Activated CD4-positive, alpha-beta memory T cell treated with anti-CD3 and anti-CD28 coated beads, Interleukin-2, amount 10 ng/mL, durations not matched to agents 7 days and 5 days (primary cell): ENCODE results near the gene IKZF1. TPM values are rescaled to one million over a fixed set of nuclear protein-coding genes. Genes with fewer than 3 reads are reported as not detected.

Experiments
- CTCF ChIA-PET: fragments of 350-600 bp; sonication (Branson Sonifier 250); formaldehyde crosslinking; loops from one replicate; lab custom pipeline; 2021; ENCODE audit warnings: antibody characterized with exemption, inconsistent platforms; lab: Charles Lee
- POLR2A ChIA-PET: fragments of 350-600 bp; sonication (Branson Sonifier 250); formaldehyde crosslinking; loops from one replicate; lab custom pipeline; 2021; ENCODE audit warnings: antibody characterized with exemption; lab: Charles Lee
- DNase-seq: peaks from one replicate; pipeline ENCODE4 v3.0.0-alpha.2; 2020
- H3K27ac Mint-ChIP-seq: one replicate; pipeline ENCODE4 v1.8.0; 2021; ENCODE audit warnings: mild to moderate bottlenecking, mixed read lengths
- H3K27me3 Mint-ChIP-seq: one replicate; pipeline ENCODE4 v1.8.0; 2021; ENCODE audit warnings: mixed read lengths
- H3K36me3 Mint-ChIP-seq: one replicate; pipeline ENCODE4 v1.8.0; 2021; ENCODE audit warnings: low read depth, mixed read lengths
- H3K4me1 Mint-ChIP-seq: one replicate; pipeline ENCODE4 v1.8.0; 2021; ENCODE audit warnings: mixed read lengths
- H3K4me3 Mint-ChIP-seq: one replicate; pipeline ENCODE4 v1.8.0; 2021; ENCODE audit warnings: mild to moderate bottlenecking, mixed read lengths
- H3K9me3 Mint-ChIP-seq: one replicate; pipeline ENCODE4 v1.8.0; 2021; ENCODE audit warnings: mixed read lengths
- total RNA-seq, 2 experiments: library from RNA; stranded (reverse); gene quantifications; one replicate each; pipeline ENCODE4 v1.2.3, GENCODE V29; 2021

IKZF1 gene
- total RNA-seq, 2 experiments from 2014 or later, result 383 to 404 TPM

DNA sequence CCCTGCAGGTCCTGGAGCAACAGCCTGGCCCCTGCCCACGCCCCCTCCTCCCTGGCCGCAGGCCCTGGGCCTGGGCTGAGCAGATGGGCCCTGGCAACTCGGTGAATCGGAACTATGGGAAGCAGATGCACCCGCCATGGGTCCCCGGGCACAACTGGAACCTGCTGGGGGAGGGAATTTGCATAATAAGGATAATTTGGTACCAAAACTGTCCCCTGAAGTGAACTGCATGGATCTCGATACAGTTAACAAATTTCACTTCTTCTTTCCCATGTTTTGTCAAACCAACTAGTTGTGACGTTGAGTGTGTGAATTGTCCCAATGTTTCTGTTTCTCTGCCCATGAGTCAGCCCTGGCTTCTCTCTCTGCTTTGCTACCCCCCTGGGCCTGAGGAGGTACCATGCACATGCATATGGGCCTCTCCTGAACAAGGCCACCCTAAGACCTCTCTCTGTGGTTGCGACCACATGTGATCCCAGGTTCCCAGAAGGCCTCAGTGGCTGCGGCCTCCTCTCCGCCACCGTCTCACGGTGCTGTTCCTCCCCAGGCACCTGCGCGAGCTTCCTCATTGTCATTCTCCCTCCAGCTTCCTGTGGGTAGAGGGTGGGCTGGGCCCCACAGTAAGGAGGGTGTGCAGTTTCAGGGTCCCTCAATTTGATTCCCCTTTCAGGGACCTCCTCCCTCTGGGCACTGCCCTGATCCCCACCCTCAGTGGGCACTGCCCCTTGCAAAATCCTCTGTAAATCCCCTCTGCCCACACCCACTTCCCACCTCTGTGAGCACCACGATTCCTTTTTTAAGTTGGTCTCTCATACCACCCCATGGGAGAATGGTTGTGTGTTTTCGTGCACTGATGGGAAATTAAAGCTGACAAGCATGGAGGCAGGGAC lies 105.6 kb downstream of the IKZF1 start:
- H3K4me1 Mint-ChIP-seq, result peaks cover 32% of the 10 kb centered on the region
- no peak overlapping the region for H3K4me3 Mint-ChIP-seq
- H3K36me3 Mint-ChIP-seq, result peaks cover 14% of the 10 kb centered on the region
- no peak for DNase-seq
- no peaks in the 10 kb centered on the region for H3K27me3 Mint-ChIP-seq
- no peaks in the 10 kb centered on the region for H3K9me3 Mint-ChIP-seq
- ChIA-PET POLR2A (no interaction called here), CTCF (no interaction called here)
- no peak overlapping the region for H3K27ac Mint-ChIP-seq

DNA sequence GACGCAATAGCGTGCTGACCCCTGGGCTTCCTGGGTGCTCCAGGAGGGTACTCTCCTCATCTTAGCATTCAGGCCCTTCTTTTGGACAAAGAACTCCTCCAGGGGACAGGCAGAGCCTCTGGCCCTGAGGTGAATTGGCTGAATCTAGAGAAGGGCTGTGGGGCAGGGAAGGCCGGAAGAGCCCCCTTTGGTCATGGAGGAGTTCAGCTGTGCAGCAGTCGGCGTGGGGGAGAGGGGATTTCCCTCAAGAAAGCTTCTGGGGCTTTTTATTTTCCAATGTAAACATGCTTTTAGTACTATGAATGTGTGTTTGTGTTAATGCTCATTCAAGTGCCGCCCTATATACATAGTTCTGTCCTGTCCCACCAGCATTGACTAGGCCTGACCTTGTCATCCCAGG lies 106.8 kb downstream of the IKZF1 start:
- H3K9me3 Mint-ChIP-seq, result no peaks in the 10 kb centered on the region
- H3K36me3 Mint-ChIP-seq, result peaks cover 5% of the 10 kb centered on the region
- no peak overlapping the region for H3K27ac Mint-ChIP-seq
- peaks cover 32% of the 10 kb centered on the region for H3K4me1 Mint-ChIP-seq
- H3K4me3 Mint-ChIP-seq, result no peak overlapping the region
- CTCF ChIA-PET, result no interaction called here
- no peak for DNase-seq
- POLR2A ChIA-PET, result no interaction called here
- H3K27me3 Mint-ChIP-seq, result no peaks in the 10 kb centered on the region

- H3K27ac Mint-ChIP-seq, result no peak overlapping the region
- H3K36me3 Mint-ChIP-seq, result no peaks in the 10 kb centered on the region
- no peaks in the 10 kb centered on the region for H3K9me3 Mint-ChIP-seq
- POLR2A ChIA-PET, result interaction anchor here (1.2 kb wide), 1 partner anchor 11 kb away, joined by 3 read pairs; no protein-coding TSS in a partner anchor
- H3K4me1 Mint-ChIP-seq, result peaks cover 36% of the 10 kb centered on the region
- no peak overlapping the region for H3K4me3 Mint-ChIP-seq
- H3K27me3 Mint-ChIP-seq, result no peaks in the 10 kb centered on the region
- DNase-seq, result no peak
- CTCF ChIA-PET, result interaction anchor here (0.9 kb wide), 1 partner anchor 292 kb away, joined by 3 read pairs; no protein-coding TSS in a partner anchor
Observed at GRCh38 chr7:50412973-50413372, 108.5 kb downstream of the IKZF1 start.

DNA sequence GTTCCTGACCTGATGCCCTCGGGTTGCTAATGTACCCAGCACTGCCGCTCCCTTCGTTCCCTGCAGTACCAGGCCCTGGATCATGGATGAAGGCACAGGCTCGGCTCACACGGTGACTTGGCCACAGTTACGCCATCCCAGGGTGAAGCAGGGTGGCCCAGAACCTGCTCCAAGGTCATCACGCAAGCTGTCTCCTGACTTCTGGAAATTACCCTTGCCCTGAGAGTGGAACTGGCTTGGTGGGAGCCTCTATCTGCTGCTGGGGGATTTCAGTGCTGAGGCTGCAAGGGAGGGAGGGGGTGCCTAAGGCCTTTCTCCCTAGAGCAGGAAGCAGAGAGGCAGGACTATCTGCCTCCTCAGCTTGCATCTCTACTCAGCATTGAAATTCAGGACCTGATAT lies 109.0 kb downstream of the IKZF1 start:
- Mint-ChIP-seq H3K4me3 (no peak overlapping the region), H3K4me1 (peaks cover 38% of the 10 kb centered on the region), H3K9me3 (no peaks in the 10 kb centered on the region), H3K36me3 (no peaks in the 10 kb centered on the region), H3K27ac (no peak overlapping the region), H3K27me3 (no peaks in the 10 kb centered on the region)
- DNase-seq, result no peak
- ChIA-PET CTCF (no interaction called here), POLR2A (no interaction called here)

DNA sequence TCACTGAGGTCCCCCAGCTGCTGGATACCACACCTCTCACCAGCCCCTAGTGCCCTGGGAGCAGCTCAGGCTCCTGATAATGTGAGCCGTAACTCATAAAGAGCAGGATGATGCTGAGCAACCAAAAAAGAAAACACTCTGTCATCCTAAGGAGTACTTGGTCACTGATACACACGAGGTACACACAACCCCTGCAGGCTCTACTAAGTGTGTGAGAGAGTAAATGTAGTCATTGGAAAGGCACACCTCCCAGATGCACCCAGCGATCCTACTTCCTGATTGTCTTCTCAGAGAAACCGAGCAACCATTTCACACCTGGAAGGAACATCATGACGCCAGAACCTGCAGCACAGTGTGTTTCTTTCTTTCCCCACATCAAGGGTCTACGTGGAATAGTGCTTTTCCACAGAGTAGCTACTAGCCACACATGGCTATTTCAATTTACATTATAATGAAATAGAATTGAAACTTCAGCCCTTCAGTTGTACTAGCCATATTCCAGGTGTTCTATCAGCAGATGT lies 111.4 kb downstream of the IKZF1 start:
- no peak overlapping the region for H3K4me3 Mint-ChIP-seq
- H3K27me3 Mint-ChIP-seq, result no peaks in the 10 kb centered on the region
- POLR2A ChIA-PET, result interaction anchor here (0.7 to 1.7 kb wide), 5 partner anchors 11 to 210 kb away, joined by 3 to 6 read pairs (median 3); partner anchors contain the start of gene FIGNL1
- H3K9me3 Mint-ChIP-seq, result no peaks in the 10 kb centered on the region
- DNase-seq, result no peak
- H3K4me1 Mint-ChIP-seq, result peaks cover 27% of the 10 kb centered on the region
- no peak overlapping the region for H3K27ac Mint-ChIP-seq
- CTCF ChIA-PET, result interaction anchor here (1.0 to 7.5 kb wide), 11 partner anchors 8 to 323 kb away, joined by 3 to 92 read pairs (median 4); partner anchors contain the start of gene ZPBP
- no peaks in the 10 kb centered on the region for H3K36me3 Mint-ChIP-seq

DNA sequence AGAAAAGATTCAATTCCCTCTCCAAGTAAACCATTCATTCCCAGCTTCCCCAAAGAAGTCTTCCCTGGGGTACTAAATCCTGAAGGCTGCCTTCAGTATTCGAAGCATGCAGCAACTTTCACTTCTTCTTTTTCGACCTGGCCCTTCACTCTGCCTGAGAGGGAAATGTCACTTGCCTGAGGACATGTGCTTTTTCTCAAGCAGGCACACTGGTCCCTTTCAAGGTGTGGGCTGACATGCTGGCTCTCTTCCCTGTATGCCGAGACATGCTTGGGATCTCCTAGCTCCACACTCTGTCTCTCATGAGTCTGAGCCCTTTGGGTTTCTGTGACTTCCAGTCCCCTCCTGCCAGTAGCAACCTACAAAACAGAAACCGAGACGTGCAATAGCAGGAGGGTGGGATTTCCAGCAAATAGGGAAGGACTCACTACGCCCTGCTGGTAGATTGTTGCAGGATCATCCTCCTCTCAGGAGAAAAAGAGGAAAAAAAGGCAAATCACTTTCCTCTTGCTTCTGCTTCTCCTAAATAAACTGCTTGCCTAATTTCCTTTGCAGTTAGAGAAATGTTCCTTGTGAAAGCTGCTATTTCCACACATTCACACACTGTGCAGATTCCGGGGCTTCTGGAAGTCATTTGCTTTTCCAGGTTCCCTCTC lies 112.1 kb downstream of the IKZF1 start:
- H3K27me3 Mint-ChIP-seq, result no peaks in the 10 kb centered on the region
- ChIA-PET POLR2A (interaction anchor here (0.7 to 1.7 kb wide), 2 partner anchors 30 to 211 kb away, joined by 3 to 6 read pairs; no protein-coding TSS in a partner anchor), CTCF (interaction anchor here (1.0 to 7.5 kb wide), 13 partner anchors 8 to 324 kb away, joined by 3 to 92 read pairs (median 5); partner anchors contain the start of gene ZPBP)
- DNase-seq, result no peak
- no peaks in the 10 kb centered on the region for H3K36me3 Mint-ChIP-seq
- no peak overlapping the region for H3K4me3 Mint-ChIP-seq
- no peaks in the 10 kb centered on the region for H3K9me3 Mint-ChIP-seq
- peaks cover 27% of the 10 kb centered on the region for H3K4me1 Mint-ChIP-seq
- H3K27ac Mint-ChIP-seq, result no peak overlapping the region

DNA sequence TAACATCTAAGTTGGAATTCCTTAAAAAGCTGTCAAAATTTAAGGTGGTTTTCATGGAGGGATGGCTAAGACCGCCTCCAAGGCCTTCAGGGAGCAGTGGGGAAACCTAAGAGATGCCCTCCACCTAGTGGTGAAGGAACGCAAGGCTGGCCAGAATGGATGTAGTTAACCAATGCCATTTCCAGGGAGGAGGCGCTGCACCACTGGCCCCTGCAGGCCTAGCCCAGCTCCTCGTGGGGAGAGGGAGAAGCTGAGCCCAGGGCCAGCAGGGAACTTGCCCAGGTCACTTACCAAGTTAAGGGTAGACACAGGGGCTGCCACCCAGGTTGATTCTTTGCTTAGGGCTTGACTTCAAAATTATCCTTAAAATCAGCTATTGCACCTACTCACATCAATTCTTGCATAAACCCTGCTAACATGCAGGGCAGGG lies 113.6 kb downstream of the IKZF1 start:
- peak; percentile 81 for DNase-seq
- ChIA-PET POLR2A (interaction anchor here (0.6 to 1.6 kb wide), 11 partner anchors 9 to 326 kb away, joined by 3 to 6 read pairs (median 3); partner anchors contain the start of gene FIGNL1), CTCF (interaction anchor here (0.5 to 7.5 kb wide), 54 partner anchors 9 to 743 kb away, joined by 3 to 92 read pairs (median 4); partner anchors contain the start of gene ZPBP)
- Mint-ChIP-seq H3K4me3 (no peak overlapping the region), H3K36me3 (no peaks in the 10 kb centered on the region), H3K9me3 (no peaks in the 10 kb centered on the region), H3K27me3 (no peaks in the 10 kb centered on the region), H3K27ac (no peak overlapping the region), H3K4me1 (peaks cover 23% of the 10 kb centered on the region)

GRCh38 chr7:50418526-50419290 lies 114.2 kb downstream of the IKZF1 start:
- peaks cover 23% of the 10 kb centered on the region for H3K4me1 Mint-ChIP-seq
- no peak overlapping the region for H3K4me3 Mint-ChIP-seq
- no peak for DNase-seq
- ChIA-PET POLR2A (interaction anchor here (0.9 to 1.6 kb wide), 9 partner anchors 9 to 326 kb away, joined by 3 to 6 read pairs (median 3); no protein-coding TSS in a partner anchor), CTCF (interaction anchor here (0.7 to 7.5 kb wide), 47 partner anchors 8 to 426 kb away, joined by 3 to 92 read pairs (median 5); partner anchors contain the start of gene ZPBP)
- no peaks in the 10 kb centered on the region for H3K36me3 Mint-ChIP-seq
- no peaks in the 10 kb centered on the region for H3K27me3 Mint-ChIP-seq
- H3K27ac Mint-ChIP-seq, result no peak overlapping the region
- no peaks in the 10 kb centered on the region for H3K9me3 Mint-ChIP-seq

DNA sequence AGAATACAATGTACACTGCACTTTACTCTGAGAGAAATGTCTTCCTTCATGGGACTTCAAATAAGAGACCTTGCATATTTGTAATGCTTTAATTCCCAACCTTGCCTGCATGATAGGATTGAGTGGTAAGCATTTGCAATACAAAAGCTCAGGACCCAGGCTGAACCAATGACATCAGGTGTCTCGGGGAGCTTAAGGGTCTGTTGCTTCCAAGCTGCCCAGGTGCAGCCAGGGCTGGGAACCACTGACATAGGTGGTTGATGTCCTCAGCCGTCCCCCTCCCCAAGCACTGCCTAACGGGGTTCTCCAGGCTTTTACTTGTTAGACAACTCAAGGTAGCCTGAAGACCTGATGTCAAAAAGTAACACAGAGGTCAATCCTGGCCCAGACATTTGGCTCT lies 116.5 kb downstream of the IKZF1 start:
- ChIA-PET POLR2A (interaction anchor here (1.2 to 1.3 kb wide), 2 partner anchors 8 to 13 kb away, joined by 4 to 5 read pairs; no protein-coding TSS in a partner anchor), CTCF (interaction anchor here (0.6 to 7.5 kb wide), 6 partner anchors 54 to 302 kb away, joined by 3 to 92 read pairs (median 24); no protein-coding TSS in a partner anchor)
- no peak for DNase-seq
- Mint-ChIP-seq H3K4me1 (peaks cover 16% of the 10 kb centered on the region), H3K4me3 (no peak overlapping the region), H3K27me3 (no peaks in the 10 kb centered on the region), H3K9me3 (no peaks in the 10 kb centered on the region), H3K27ac (no peak overlapping the region), H3K36me3 (no peaks in the 10 kb centered on the region)

DNA sequence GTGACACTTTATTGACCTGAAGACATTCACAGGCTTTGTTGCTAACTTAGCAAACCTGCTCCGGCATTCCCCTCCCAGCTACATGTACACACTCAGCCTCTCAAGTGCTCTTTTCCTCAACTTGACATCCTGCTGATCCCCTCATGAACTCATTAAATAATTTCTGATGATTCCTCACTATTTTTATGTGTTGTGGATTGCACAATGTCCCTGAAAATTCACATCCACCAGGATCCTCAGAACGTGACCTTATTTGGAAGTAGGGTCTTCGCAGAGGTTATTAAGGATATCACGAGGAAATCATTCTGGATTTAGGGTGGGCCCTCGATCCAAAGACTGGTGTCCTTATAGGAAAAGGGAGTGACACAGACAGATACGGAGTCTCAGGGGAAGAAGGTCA lies 118.3 kb downstream of the IKZF1 start:
- CTCF ChIA-PET, result interaction anchor here (1.2 to 1.4 kb wide), 2 partner anchors 281 to 738 kb away, joined by 4 to 6 read pairs; no protein-coding TSS in a partner anchor
- no peak for DNase-seq
- Mint-ChIP-seq H3K4me1 (peaks cover 2% of the 10 kb centered on the region), H3K36me3 (no peaks in the 10 kb centered on the region), H3K27ac (no peak overlapping the region), H3K9me3 (no peaks in the 10 kb centered on the region), H3K4me3 (no peak overlapping the region), H3K27me3 (no peaks in the 10 kb centered on the region)
- POLR2A ChIA-PET, result interaction anchor here (1.4 kb wide), 1 partner anchor 11 kb away, joined by 3 read pairs; no protein-coding TSS in a partner anchor

DNA sequence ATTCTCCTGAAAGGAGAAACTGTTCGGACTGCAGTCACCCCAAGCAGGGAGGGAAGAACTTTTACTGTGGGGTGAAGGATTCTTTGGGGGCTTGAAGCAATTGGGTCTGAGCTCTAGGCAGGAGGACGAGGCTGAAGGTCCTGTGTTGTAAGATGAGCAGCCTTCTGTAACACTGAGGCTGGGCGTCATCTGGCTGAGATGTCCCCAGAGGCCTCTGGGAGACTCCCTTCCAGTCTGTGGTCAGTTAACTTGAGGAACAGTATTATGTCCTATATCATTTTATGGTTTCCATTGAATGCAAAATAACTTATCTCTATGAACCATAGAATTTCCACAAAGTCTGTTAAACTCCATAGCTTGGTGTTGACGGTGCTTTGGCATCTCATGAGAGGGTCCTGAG lies 119.3 kb downstream of the IKZF1 start:
- Mint-ChIP-seq H3K36me3 (no peaks in the 10 kb centered on the region), H3K4me3 (no peak overlapping the region), H3K4me1 (no peaks in the 10 kb centered on the region), H3K27me3 (no peaks in the 10 kb centered on the region), H3K9me3 (no peaks in the 10 kb centered on the region), H3K27ac (no peak overlapping the region)
- ChIA-PET CTCF (interaction anchor here (0.8 to 1.2 kb wide), 2 partner anchors 9 to 282 kb away, joined by 4 read pairs; no protein-coding TSS in a partner anchor), POLR2A (interaction anchor here (1.0 to 1.4 kb wide), 3 partner anchors 12 to 156 kb away, joined by 3 read pairs; no protein-coding TSS in a partner anchor)
- DNase-seq, result no peak
